Fibroblast of villous mesenchyme (primary cell): ENCODE data around the gene RWDD4. TPM values are rescaled to one million over a fixed set of nuclear protein-coding genes. Genes with fewer than 3 reads are reported as not detected.
"Not testable (repeated sequence)": the region's sequence is repeated elsewhere in the genome, so short reads cannot be mapped to it uniquely, and the experiment has no call there.

Source experiments
- DNase-seq: peaks from one replicate; pipeline ENCODE4 v3.0.0-alpha.2; 2010; ENCODE audit warnings: low read depth
- H3K4me3 ChIP-seq: 2 replicates; pipeline ENCODE4 v1.5.1; 2011; ENCODE audit warnings: low read depth, mild to moderate bottlenecking, low read length
- CTCF ChIP-seq: IDR thresholded peaks from 2 replicates; pipeline ENCODE4 v1.5.1; 2012; ENCODE audit warnings: low read depth, mild to moderate bottlenecking, low read length; ENCODE audit not compliant: insufficient read depth
- total RNA-seq: library from RNA; depleted of rRNA; stranded (reverse); fragments of >200 nt; gene quantifications from 2 replicates; pipeline ENCODE4 v1.2.3, GENCODE V29; 2012

RWDD4 gene
- total RNA-seq, 1 donor, result 30.2 TPM

DNA sequence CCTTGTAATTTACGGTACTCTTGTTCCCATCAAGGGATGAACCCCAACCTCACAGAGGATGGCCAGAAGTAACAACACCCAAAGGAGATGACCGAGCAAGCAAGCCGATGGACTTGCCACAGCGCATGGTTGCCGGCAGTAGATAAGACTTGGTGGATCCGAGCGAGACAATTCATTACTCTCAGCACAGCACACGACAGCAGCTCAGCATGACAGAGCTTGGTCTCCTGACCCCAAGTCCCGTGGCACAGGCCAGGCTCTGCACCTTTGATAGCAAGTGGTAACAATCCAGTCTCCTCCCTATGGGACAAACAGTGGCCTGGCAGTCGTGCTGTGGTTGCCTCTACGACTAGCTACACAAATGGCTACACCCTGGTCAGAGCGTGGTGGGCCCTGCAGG is 26.3 kb downstream of the RWDD4 start:
- no peak for DNase-seq
- H3K4me3 ChIP-seq, result no peak overlapping the region
- TF ChIP-seq CTCF, result no peak

DNA sequence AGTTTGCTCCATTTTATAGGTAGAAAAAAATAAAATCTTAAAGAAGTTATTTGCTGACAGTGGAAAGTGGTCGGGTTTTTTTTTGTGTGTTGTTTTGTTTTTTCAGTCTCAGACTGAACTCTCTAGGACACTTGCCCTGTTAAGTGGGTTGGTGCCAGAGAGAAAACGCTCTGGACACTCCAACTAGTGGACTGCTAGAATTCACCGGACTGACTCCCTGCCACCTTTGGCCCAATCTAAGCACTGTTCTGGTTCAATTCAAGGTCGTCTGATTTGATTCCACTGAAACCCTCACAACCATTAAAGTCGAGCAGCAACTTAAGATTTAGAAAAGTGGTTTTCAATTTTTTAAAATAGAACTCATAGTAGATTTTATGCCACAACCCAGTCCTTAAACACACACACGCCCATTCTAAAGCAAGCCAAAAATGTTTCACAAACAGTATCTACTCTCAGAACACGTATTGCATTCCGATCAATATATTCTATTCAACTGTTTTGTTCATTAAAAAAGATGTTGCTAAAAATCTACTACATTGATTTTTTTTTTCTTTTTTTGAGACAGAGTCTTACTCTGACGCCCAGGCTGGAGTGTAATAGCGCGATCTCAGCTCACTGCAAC is 27.3 kb downstream of the RWDD4 start:
- TF ChIP-seq CTCF, result no peak
- H3K4me3 ChIP-seq, result no peak overlapping the region
- DNase-seq, result no peak

- no peak for TF ChIP-seq CTCF
- no peak overlapping the region for H3K4me3 ChIP-seq
- DNase-seq, result no peak
Observed at GRCh38 chr4:183627979-183628588, 30.9 kb downstream of the RWDD4 start.

DNA sequence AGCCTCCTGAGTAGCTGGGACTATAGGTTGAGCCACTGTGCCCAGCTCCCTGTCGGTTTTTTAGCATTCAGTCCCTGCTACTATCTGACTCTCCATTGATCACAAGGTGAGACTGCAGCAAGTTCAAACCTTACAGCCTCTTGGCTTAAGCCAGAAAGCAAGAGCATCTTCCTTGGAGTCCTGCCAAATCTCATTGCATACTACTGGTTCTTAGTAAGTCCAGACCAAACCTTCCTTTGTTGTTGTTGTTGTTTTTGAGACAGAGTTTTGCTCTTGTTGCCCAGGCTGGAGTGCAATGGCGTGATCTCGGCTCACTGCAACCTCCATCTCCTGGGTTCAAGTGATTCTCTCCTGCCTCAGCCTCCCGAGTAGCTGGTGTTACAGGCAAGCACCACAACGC is 31.7 kb downstream of the RWDD4 start:
- not testable (repeated sequence) for DNase-seq, H3K4me3 ChIP-seq

- no peak for DNase-seq
- no peak overlapping the region for H3K4me3 ChIP-seq
- no peak for TF ChIP-seq CTCF
Observed at GRCh38 chr4:183626168-183626567, 32.8 kb downstream of the RWDD4 start.

DNA sequence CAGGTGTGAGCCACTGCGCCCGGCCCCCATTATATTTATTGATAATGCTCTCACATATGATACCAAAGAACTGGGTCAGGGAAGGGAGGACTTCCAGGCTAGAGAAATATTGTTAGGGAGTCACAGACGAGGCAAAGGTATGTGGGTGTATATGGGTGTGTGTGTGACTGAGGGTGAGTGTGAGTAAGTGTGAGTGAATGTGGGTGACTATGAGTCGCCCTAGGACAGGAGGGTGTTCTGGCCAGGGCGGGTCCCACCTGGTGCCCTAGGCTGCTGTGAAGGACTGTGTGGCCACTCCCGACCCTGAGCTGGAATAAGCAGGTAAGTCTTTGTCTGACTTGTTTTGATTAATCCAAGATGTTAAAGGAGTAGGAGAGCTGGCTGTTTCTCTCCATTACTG is 34.4 kb downstream of the RWDD4 start:
- no peak for DNase-seq
- no peak for TF ChIP-seq CTCF
- H3K4me3 ChIP-seq, result no peak overlapping the region

DNA sequence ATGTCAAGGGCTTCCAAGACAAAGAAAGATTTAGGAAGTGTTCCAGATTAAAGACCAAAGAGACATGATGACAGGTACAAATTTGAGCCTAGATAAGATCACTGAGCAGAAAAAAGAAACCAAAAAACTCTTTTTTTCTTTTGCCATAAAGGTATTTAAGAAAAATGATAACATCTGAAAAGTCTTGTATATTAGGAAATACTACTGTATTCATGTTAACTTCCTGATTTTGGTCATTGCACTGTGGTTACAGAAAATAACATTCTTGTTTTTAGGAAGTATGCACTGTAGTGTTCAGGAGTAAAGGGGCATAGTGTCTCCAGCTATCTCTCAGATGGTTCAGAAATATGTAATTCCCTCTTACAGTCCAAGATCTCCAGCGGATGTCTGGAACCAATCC is 37.1 kb downstream of the RWDD4 start:
- DNase-seq, result no peak
- no peak overlapping the region for H3K4me3 ChIP-seq
- no peak for TF ChIP-seq CTCF
